Stimulated activated CD4-positive, alpha-beta T cell treated with anti-CD3 and anti-CD28 coated beads, Interleukin-4, amount 100 ng/mL, for 4 hours (primary cell): ENCODE measurements around the gene MATK.

ENCODE experiments used
- DNase-seq, 2 experiments: peaks; one replicate each; pipeline ENCODE4 v3.0.0-alpha.2; 2020

Gene MATK

DNA sequence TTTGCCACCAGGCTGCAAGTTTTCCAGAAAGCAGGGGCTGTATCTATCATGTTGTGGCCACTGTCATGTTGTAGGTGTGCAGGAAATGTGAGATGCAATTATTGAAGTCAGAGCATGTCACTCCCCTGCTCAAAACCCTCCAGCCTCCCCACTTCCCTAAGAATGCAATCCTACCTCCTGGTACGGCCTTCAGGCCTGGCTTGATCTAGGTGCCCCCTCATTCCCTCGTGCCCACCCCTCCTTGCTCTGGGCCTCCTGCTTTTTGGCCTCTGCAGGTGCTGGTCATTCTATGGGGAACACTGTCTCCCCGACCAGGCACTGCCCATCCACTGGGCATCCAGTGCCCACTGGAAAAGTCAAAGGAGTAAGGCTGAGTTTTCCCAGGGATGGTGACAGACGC, 28.5 kb upstream of the MATK start:
- no peak for DNase-seq

DNA sequence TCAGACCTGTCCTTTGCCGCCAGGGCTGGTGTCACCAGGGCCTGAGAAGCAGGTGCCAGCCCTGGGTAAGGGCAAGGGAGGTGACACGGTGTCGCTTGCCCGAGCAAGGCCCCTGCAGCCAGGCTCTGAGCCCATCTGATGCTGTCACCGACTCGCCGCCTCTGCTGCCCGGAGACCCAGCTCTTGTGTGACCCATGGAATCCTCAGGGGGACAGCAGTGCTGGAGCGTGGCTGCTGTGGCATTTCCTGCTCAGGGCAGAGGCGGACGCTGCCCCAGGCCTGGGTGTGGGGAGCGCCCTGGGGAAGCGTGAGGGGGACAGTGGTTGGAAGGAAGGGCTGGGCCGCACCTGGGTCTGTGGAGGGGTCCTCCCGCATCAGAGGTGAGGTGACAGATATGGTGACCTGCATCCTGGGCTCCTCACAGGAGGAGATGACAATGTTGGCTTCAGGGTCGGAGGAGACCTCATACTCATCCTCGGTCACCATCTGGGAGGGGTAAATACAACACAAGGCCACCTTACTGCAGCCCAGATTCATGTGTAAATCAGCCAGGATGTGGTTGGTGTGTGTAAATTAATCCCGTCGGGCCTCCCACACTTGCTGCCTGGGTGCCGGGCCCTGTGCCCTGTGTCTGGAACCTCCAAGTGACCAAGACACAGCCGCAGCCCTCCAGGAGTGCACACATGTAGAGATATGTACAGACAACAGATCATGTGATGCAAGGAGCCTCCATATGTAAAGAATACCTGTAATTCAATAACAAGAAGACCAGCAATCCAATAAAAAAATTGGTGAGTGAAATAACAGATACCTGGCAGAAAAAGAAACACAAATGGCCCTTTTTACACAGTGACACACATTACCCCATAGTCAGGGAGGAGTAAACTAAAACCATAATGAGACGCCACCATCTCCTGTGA, 27.6 kb upstream of the MATK start:
- no peak for DNase-seq

DNA sequence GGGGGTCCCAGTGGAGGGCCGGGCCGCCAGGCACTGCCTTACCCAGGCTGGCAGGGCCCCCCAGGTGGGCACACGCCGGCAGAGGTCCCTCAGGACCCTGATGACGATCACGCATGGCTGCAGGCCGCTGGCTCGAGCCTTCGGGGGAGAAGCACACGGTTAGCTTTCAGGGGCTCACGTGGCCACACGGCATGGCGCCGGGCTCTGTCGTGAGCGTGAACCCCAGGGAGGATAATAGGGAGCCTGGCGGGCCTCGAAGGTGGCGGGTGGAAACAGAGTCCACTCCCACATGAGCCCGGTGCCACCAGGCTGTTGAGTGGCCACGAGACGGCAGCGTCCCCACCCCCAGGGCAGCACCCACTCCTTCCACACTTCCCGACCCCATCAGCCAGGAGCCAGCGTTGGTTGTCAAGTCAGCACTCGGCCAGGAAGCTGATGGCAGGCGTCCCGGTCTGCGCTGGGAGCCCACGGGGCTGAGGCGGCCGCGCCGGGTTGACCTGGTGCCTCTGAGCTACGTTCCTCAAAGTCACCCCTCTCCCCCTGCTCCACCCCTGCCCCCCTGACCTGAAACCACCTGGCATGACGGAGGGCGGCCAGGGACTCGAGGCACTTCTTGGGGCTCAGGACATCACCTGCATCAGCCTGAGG, 24.7 kb upstream of the MATK start:
- DNase-seq: no peak

DNA sequence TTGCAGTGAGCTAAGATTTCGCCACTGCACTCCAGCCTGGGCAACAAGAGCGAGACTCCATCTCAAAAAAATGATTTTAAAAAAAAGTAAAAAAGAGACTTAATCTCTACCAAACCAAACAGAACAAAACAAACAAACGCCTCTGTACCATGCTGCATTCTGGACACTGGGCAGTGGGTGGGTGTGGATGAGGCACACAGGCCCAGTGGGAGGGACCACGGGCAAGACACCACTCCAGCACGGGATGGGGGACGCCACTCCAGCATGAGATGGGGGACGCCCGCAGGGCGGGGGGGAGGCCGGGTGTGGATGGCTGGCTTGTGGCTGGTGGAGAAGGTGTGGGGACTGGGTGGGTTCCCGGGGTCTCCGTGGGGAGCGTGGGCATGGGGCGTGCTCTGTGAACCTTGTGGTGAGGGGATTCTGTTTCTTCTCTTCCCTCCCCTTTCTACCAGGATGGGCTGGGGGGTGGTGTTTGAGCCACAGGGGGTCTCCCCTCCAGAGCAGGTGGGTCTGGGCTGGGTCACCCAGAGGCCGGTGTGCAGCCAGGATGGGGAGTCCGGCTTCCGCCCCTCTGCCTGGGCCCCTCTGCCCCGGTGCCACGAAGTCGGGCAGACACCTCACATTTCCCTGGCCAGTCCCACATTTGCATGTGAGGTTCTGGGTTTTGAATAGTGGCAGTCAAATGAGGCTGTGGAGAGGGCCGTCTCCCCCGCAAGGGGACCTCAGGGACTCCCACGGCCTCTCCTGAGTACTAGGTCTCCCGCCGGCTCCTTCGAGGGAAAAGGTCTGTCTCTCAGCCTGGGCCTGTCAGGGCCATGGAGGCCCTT, 23.9 kb upstream of the MATK start:
- no peak for DNase-seq

DNA sequence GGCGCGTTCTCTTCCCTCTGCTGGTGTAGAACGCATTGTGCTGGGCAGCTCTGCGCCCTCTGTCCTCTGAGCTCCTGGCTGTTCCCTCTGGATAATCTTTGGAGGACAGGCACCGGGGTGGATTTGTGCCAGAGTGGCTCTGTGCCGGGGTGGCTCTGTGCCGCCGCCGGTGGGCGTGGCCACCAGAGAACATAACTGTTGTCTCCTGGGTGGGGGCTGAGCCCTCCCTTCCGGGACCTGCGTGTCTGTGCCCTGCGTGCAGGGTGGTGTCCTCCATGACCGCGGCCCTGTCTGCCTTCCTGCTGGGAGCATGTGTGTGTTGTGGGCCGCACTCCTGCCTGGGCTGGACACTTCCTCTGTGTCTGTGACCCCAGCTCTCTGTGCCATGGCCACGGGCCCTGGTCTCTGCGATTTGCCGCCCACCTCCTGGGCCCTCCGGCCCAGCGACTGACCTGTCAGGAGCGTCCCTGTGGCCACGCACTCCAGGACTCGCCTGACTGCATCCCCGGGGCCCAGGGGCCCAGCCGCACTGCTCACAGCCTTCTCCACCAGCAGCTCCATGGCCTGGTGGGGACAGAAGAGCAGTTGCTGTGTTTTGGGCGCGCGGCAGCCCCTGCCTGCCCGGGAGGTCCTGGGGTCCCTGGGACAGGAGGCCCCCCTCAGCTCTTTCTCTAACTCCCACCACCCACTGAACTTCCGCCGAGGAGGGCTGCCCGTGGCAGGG, 22.4 kb upstream of the MATK start:
- no peak for DNase-seq

DNA sequence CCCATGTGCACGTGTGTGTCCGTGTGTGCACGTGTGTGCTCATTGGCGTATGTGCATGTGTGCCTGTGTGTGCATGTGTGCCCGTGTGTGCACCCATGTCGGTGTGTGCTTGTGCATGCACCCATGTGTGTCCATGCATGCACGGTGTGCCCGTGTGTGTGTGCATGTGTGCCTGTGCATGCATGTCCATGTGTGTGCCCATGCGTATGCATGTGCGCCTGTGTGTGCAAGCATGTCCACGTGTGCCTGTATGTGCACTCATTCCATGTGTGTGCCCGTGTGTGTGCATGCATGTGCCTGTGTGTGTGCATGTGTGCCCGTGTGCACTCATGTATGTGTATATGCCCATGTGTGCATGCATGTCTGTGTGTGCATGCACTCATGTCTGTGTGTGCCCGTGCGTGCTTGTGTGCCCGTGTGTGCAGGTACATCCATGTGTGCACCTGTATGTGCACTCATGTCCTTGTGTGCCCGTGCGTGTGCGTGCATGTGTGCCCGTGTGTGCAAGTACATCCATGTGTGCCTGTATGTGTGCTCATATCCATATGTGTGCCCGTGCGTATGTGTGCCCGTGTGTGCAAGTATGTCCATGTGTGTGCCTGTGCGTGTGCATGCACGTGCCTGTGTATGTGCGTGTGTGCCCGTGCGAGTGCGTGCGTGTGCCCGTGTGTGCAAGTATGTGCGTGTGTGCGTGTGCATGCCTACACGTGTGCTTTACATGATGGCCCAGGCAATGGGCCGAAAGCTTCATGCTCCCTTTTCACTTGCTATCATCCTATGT, 21.6 kb upstream of the MATK start:
- no peak for DNase-seq

DNA sequence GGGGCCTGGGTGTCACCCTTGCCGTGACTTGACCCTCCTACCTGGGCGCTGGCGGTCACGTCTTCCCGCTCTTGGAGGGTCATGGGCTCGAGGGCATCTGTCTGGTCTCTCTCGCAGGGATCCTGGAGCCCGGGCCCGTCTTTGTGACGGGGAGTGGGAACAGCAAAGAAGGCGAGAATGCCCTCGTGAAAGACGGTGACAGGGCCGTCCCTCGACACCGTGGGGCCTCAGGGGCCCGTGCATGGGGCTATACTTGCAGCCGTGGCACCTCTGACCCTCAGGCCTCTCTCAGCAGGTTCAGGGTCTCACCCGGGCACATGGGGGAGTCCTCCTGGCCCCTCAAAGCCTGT, 20.9 kb upstream of the MATK start:
- DNase-seq: no peak

DNA sequence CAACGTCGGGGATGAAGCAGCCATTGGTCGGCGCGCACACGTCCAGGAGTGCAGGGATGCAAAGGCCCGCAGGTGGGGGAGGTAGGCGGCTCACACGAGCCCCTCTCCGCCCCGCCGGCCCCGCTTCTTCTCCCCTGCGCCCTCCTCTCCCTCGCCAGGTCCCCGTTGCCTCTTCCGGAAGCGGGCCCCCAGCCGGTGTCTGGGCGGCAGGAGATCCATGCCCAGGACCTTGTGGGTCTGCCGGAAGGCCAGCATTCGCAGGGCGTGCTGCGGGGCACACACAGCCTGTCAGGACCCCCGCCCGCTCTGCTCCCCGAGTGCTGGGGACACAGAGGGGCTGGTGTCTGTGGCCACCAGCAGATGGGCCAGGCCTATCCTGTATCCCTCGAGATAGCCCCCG, 19.7 kb upstream of the MATK start:
- no peak for DNase-seq

DNA sequence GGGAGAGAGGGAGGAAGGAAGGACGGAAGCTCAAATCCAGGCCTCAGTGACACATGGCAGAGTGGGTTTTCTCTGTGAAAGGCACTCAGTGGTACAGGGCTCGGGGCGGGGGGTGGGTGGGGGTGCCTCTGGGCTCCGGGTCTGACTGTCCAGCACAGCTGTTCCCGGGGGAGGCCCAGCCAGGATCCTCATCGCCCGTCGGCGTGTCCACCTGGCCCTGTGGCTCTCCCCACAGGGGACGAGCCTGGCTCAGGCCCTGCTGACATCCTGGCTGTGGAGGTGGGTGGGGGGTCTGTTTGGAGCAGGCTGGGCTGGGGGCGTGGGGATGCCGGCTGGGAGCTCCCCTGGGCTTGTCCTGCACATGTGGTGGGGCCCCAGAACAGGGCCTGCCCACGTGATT, 18.2 kb upstream of the MATK start:
- DNase-seq: no peak

DNA sequence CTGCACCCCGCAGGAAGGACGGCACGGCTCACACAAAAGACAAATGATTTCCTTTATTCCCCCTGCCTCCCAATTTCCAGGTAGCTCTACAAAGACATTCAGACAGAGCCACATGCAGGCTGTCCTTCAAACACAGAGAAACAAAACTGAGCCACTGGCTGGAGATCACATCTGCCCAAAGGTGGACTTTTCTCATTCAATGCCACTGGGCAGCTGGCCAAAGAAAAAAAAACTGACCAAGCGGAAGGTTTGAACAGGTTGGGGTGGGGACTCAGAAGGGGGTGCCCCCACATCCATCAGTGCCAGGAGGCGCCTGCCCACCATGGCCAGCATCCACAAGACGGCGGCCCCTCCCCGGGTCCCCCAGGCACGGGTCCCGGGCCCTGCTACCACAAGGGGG, 17.8 kb upstream of the MATK start:
- no peak for DNase-seq

DNA sequence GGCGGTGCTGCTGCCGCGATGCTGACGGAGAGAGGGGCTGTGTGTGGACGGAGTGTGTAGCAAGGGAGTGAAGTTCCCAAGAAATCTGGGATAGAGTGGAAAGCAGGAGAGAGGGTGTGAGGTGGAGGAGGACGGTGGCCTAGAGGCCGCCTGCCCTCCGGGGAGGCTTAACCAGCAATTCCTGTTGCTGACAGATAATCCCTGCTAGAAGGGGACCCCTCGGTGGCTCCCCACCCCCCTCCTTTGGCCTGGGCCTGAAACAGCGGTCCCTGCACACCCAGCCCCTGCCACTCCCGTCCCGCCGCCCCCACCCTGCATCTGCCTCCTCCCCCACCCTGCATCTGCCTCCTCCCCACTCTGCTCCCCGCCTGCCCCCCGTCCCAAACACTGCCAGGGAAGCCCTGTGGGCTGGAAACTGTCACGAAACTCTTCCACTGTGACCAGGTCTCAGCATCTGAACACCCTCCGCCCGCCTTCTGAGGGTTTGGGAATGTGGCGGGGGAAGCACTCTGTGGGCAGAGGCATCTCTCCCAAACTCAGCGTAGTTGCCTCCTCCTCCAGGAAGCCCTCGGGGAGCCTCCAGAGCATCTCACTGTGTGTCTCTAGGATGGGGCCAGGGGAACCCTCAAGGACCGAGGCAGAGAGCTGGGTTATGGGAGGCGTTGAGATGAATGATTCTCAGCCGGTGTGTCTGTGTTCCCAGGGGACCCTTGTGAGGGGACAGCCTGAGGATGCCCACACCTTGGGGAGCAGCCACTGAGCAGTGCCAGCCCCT, 17.1 kb upstream of the MATK start:
- DNase-seq: no peak

DNA sequence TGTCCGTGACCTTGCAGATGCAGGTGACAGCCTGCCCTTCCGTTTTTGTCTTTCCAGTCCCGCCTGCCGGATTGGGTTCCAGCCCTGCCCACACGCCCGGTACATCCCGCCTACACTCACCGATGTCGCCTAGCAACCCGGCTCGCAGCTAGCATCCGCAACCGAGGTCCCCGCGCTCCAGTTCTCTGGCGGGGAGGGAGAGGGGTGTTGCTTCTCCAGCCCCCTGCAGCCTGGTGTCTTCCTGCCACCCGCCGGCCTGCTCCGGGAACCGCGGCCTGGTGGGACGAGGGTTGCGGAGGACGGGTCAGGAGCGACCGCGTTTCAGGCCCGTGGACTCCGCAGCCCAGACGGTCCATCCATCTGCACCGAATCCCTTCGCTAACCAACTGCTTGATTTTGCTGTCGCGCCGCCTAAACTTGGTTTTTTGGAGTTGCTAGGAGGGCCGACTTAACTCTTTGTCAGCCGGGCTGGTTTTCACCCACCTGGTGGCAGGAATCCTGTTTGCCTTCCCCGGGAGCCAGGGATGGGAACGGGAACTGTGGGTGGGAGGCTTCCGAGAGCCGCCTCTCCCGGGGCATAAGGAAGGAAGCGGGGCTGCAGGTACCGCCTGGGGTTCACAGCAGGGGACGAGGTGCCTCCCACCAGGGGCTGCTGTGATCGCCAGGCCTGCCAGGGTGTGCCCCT, 15.4 kb upstream of the MATK start:
- peak; percentile 58 to 63 for DNase-seq

DNA sequence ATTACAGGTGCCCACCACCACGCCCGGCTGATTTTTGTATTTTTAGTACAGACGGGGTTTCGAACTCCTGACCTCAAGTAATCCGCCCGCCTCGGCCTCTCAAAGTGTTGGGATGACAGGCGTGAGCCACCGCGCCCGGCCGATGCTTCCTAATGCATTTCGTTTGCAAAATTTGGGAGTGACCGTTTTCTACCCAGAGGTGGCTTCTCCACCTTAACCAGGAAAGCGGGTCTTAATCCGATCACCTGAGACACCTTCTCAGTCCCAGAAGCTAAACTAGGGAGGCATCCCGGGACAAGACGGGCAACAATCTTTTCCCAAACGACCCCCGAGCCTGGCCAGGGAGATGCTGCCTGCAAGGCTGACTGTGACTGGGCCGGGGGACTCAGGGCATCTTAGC, 14.8 kb upstream of the MATK start:
- DNase-seq: no peak

DNA sequence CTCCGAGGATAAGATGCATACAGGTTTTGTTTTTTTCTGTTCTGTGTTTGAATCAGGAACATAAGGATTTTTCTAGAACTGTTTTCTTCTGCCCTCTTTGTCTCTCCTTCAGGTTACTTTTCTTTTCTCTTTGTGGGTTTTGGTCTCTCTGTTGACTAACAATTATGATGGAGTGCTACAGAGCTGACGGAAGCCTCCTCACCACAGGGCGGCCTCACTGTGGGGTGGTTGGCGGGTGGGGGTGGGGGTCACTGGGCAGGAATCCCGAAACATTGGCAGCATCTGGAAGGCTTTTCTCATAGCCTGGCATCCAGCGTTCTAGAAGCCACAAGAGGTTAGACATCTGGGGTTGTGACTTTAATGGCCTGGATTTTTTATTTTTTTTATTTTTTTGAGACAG, 12.0 kb upstream of the MATK start:
- no peak for DNase-seq

DNA sequence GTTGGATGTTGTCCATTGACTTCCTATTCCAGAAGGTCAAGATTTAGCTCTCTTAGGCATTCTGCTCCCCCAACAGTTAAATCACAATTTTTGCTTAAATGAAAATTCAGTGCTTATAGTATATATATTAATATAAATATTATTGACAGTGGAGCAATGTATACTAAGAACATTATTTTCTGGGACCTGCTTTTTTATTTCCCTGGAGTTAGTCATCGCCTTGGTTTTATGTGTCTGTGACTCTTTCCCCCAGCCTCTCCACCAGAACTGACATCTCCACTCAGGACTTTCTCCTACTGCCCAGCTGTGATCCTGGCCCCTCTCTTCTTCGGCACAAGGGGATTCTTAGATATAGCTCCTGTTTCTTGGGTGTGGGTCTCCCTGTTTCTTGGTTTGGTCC, 10.2 kb upstream of the MATK start:
- no peak for DNase-seq

DNA sequence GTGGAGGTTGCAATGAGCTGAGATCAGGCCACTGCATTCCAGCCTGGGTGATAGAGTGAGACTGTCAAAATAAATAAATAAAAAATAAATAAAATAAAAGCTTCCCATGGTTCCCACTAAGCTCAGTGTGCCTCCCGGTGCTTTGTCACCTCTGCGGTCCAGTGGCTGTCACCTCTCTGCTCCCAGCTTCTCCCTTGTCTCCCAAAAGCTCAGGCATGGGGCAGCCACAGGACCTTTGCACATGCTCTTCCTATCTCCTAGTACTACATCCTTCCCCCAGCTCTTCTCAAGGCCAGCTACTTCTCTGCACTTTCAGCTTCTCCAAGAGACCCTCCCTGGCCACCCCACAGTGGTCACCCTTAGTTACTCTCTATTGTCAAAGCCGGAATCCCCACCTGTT, 7.6 kb upstream of the MATK start:
- DNase-seq: no peak

DNA sequence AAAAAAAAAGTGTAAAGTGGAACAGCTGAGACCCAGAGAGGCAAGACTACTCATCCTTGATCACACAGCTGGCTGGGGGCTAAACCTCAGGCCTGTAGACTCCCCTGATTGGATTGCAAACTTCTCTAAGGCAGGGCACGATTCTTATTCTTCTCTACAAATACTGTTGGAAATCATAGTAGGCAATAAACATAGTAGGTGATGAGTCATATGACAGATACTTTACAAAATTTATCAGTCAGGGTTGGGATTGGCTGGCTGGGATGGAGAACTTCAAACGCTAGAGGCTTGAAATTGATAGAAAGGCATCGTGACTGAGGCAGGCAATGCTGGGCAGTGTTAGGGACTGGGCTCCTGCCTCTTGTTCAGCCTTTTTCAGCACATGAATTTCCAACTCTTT, 5.9 kb upstream of the MATK start:
- DNase-seq: no peak

DNA sequence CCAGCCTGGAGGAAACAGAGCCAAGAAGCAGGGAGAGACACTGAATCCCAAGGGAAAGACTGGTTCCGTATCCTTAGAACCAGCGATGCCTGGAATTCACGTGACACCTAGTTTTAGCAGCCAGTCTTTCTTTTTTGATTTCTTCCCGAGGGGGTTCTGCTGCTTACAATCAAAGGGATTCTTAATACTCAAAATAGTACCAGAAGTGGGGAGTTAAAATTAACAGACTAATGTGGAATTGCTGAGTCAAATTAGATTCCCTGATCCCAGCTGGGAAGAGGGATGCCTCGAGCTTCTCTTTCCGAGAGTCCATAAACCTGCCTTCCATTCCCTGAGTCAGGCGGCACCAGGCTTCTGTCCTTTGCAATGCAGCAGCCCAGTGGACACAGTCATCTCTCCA, 4.8 kb upstream of the MATK start:
- no peak for DNase-seq

DNA sequence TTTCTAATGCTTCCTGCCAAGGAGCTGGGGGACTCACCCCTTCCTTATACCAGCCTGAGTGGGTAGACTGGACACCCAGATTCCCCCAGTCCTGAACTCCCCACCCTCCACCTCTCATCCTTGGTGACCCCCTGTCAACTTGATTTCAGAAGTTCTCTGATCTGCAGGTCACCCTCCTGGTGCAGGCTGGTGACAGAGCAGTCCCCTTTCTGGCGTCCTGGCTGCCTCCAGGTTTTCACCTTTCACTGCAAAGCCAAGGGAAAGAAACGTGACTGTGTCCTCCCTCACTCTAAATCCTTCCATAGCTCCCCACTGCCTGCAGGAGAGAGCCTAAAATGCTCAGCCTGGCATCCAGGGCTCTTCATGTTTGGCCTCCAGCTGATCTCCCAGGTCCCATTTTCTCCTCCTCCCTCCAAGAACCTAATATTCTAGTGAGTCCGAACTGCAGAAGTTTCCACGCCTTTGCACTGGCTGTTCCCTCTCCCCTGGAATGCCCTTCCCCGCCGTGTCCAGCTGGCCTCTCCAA, 4.1 kb upstream of the MATK start:
- no peak for DNase-seq

DNA sequence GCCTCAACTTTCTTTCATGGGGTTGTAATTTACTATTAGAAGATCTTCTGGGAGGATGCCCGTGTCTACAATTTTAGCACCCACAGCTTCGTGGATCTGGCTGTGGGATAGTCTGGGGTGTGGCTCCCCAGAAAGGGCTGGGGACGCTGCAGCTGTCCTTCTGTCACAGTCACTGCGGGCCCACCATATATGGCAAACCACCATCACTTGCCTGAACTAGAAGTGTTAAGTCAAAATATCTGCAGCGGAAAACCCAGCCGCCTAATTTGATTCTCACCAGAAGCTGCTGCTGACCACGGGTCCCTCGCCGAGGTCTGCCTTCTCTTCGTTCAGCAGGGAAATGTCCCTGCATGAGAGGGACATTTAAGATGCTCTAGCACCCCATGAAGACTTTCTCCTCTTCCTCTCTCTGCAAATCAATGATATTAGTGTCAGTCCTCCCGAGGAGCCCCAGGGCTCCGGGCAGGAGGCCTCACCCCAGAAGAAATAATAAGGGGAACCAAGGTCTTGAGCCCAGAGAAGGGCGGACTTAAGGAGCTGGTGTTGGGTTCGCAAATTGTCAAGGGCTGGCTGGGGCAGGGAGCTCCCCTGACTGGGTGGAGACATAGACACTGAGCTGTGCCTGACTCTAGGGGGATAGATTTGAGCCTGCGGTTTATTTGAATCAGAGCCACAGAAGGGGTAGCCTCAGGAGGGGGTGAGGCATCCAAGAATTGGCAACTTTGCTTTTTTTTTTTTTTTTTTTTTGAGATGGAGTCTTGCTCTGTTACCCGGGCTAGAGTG, 3.0 kb upstream of the MATK start:
- DNase-seq: no peak
